Activated T-cell treated with anti-CD3 and anti-CD28 coated beads for 48 hours (primary cell): ENCODE results near the gene ARGFX.
"Not testable (repeated sequence)": the region's sequence is repeated elsewhere in the genome, so short reads cannot be mapped to it uniquely, and the experiment has no call there.

Experiments
- DNase-seq: peaks from one replicate; pipeline ENCODE4 v3.0.0-alpha.2; 2020; ENCODE audit warnings: low read depth

ARGFX gene

GRCh38 chr3:121599900-121600299 is 32.2 kb downstream of the ARGFX start:
- DNase-seq = not testable (repeated sequence)

GRCh38 chr3:121601212-121601812 is 33.6 kb downstream of the ARGFX start:
- no peak for DNase-seq

- DNase-seq = no peak
Measured at GRCh38 chr3:121604759-121605158, 37.0 kb downstream of the ARGFX start.

- DNase-seq = no peak
Measured at GRCh38 chr3:121606106-121606505, 38.4 kb downstream of the ARGFX start.
